SK-N-SH (cell line): ENCODE measurements around the gene CLCNKB. TPM values are rescaled to one million over a fixed set of nuclear protein-coding genes. Genes with fewer than 3 reads are reported as not detected.
A peak's percentile ranks its signal among the peaks of the same experiment; 100 is the strongest.

Experiments used
- CTCF ChIA-PET: fragments of 300-600, 350-600 bp; formaldehyde crosslinking; extraction: SDS; loops from one replicate; lab custom pipeline; 2021; lab: Yijun Ruan, JAX
- POLR2A ChIA-PET: fragments of 350-600 bp; sonication (Branson Sonifier 250); formaldehyde crosslinking; extraction: SDS; loops from one replicate; lab custom pipeline; 2020; ENCODE audit warnings: antibody characterized with exemption, inconsistent platforms; lab: Yijun Ruan, JAX
- DNase-seq: peaks from one replicate; pipeline ENCODE4 v3.0.0; 2012
- H2AFZ ChIP-seq: fragments of 200-600 bp; sonication (generic); 2 replicates; pipeline ENCODE4 v1.8.1; 2016; ENCODE audit warnings: antibody characterized with exemption, mild to moderate bottlenecking, low read depth
- H3F3A ChIP-seq: fragments of 200-600 bp; sonication (generic); replicated peaks from 2 replicates; pipeline ENCODE3; 2016; ENCODE audit warnings: antibody characterized with exemption, mild to moderate bottlenecking; ENCODE audit not compliant: insufficient read depth
- H3K27ac ChIP-seq, 2 experiments: fragments of 200-500 bp in 1 of 2; fragments of 200-600 bp in 1 of 2; sonication (Bioruptor generic) in 1 of 2; sonication (generic), shearing (Covaris generic) in 1 of 2; 2 replicates each; pipeline versions ENCODE4 v1.5.1 to v1.6.1; 2014 to 2016; ENCODE audit warnings: low read depth in 2 of 2, inconsistent platforms in 1 of 2, low read length in 1 of 2, mild to moderate bottlenecking in 1 of 2, mixed read lengths in 1 of 2
- H3K27me3 ChIP-seq: fragments of 200-600 bp; sonication (generic), shearing (Covaris generic); 2 replicates; pipeline ENCODE4 v1.6.1; 2016; ENCODE audit warnings: mixed run types; ENCODE audit not compliant: insufficient read depth
- H3K36me3 ChIP-seq, 2 experiments: fragments of 200-500 bp in 1 of 2; fragments of 200-600 bp in 1 of 2; sonication (Bioruptor generic) in 1 of 2; sonication (generic) in 1 of 2; replicated peaks in 1 of 2; 2 replicates each; pipeline versions ENCODE3 to v1.5.1; 2014 to 2016; ENCODE audit warnings: low read length in 1 of 2, mild to moderate bottlenecking in 1 of 2; ENCODE audit not compliant: insufficient read depth in 2 of 2, control insufficient read depth in 1 of 2
- H3K4me1 ChIP-seq, 2 experiments: fragments of 200-500 bp in 1 of 2; fragments of 200-600 bp in 1 of 2; sonication (Bioruptor generic) in 1 of 2; sonication (generic), shearing (Covaris generic) in 1 of 2; 2 replicates each; pipeline versions ENCODE4 v1.5.1 to v1.6.1; 2014 to 2016; ENCODE audit warnings: low read depth in 1 of 2, low read length in 1 of 2, mixed run types in 1 of 2; ENCODE audit not compliant: insufficient read depth in 2 of 2, control insufficient read depth in 1 of 2
- H3K4me2 ChIP-seq: fragments of 200-600 bp; sonication (generic), shearing (Covaris generic); 2 replicates; pipeline ENCODE4 v1.6.1; 2017; ENCODE audit warnings: mixed run types
- H3K4me3 ChIP-seq, 2 experiments: fragments of 200-500 bp in 1 of 2; fragments of 200-600 bp in 1 of 2; sonication (Bioruptor generic) in 1 of 2; sonication (generic), shearing (Covaris generic) in 1 of 2; 2 replicates each; pipeline versions ENCODE4 v1.5.1 to v1.8.1; 2014 to 2016; ENCODE audit warnings: low read depth in 2 of 2, inconsistent platforms in 1 of 2, low read length in 1 of 2, mild to moderate bottlenecking in 1 of 2, mixed read lengths in 1 of 2, moderate library complexity in 1 of 2
- H3K79me2 ChIP-seq: fragments of 200-600 bp; sonication (generic); 2 replicates; pipeline ENCODE4 v1.8.1; 2017; ENCODE audit warnings: mild to moderate bottlenecking; ENCODE audit not compliant: insufficient read depth
- H3K9ac ChIP-seq: fragments of 200-600 bp; sonication (generic); 2 replicates; pipeline ENCODE4 v1.6.1; 2017; ENCODE audit warnings: mixed run types
- H3K9me2 ChIP-seq: fragments of 200-600 bp; sonication (generic); 2 replicates; pipeline ENCODE4 v1.6.1; 2017; ENCODE audit warnings: mixed run types
- H3K9me3 ChIP-seq: fragments of 200-600 bp; sonication (generic); 2 replicates; pipeline ENCODE4 v1.6.1; 2017; ENCODE audit warnings: mixed run types, mild to moderate bottlenecking, moderate library complexity
- H4K20me1 ChIP-seq: fragments of 200-600 bp; sonication (generic); 2 replicates; pipeline ENCODE4 v1.6.1; 2017; ENCODE audit warnings: mild to moderate bottlenecking, mixed run types; ENCODE audit not compliant: insufficient read depth
- CHD2 ChIP-seq: fragments of 150-350 bp; IDR thresholded peaks from 2 replicates; pipeline ENCODE4 v1.6.1; 2018; ENCODE audit warnings: low read length; ENCODE audit not compliant: partially characterized antibody
- EP300 ChIP-seq, 2 experiments: IDR thresholded peaks; 2 replicates each; pipeline versions ENCODE4 v1.4.0 to v1.6.1; 2012; ENCODE audit warnings: borderline replicate concordance in 1 of 2, low read depth in 1 of 2, low read length in 1 of 2
- EZH2phosphoT487 ChIP-seq: fragments of 200-600 bp; sonication (generic); IDR thresholded peaks from 2 replicates; pipeline ENCODE4 v1.6.1; 2017; ENCODE audit warnings: low read depth, mixed run types, mild to moderate bottlenecking, antibody characterized with exemption, moderate library complexity, borderline replicate concordance
- FOSL2 ChIP-seq: IDR thresholded peaks from 2 replicates; pipeline ENCODE4 v1.4.0; 2012; ENCODE audit warnings: low read depth, mild to moderate bottlenecking, moderate library complexity, borderline replicate concordance
- FOXM1 ChIP-seq: IDR thresholded peaks from 2 replicates; pipeline ENCODE4 v1.4.0; 2012; ENCODE audit warnings: low read depth, mild to moderate bottlenecking
- GATA2 ChIP-seq: sonication (generic); formaldehyde crosslinking; IDR thresholded peaks from 2 replicates; pipeline ENCODE4 v1.5.0; 2020; ENCODE audit warnings: mild to moderate bottlenecking, missing genetic modification reagents
- IRF3 ChIP-seq: fragments of 150-350 bp; IDR thresholded peaks from 2 replicates; pipeline ENCODE4 v1.6.1; 2016; ENCODE audit warnings: mild to moderate bottlenecking, low read depth, low read length
- JUND ChIP-seq: IDR thresholded peaks from 2 replicates; pipeline ENCODE4 v1.4.0; 2012
- MEF2A ChIP-seq: IDR thresholded peaks from 2 replicates; pipeline ENCODE4 v1.4.0; 2012; ENCODE audit warnings: low read depth, borderline replicate concordance
- MXI1 ChIP-seq: IDR thresholded peaks from 2 replicates; pipeline ENCODE4 v1.6.1; 2012; ENCODE audit warnings: mild to moderate bottlenecking, low read depth, low read length, improper control_type of control experiment
- NRF1 ChIP-seq: IDR thresholded peaks from 2 replicates; pipeline ENCODE4 v1.6.1; 2012; ENCODE audit warnings: low read depth, mild to moderate bottlenecking, low read length
- PBX3 ChIP-seq: IDR thresholded peaks from 2 replicates; pipeline ENCODE4; 2012
- POLR2AphosphoS5 ChIP-seq: IDR thresholded peaks from 2 replicates; pipeline ENCODE4 v1.6.1; 2012; ENCODE audit warnings: low read depth, low read length
- RAD21 ChIP-seq: IDR thresholded peaks from 2 replicates; pipeline ENCODE4 v1.6.1; 2012; ENCODE audit warnings: mild to moderate bottlenecking, low read length
- RCOR1 ChIP-seq: fragments of 150-350 bp; IDR thresholded peaks from 2 replicates; pipeline ENCODE4 v1.6.1; 2017; ENCODE audit warnings: antibody characterized with exemption, low read length
- RFX5 ChIP-seq: IDR thresholded peaks from 2 replicates; pipeline ENCODE4 v1.6.1; 2012; ENCODE audit warnings: mild to moderate bottlenecking, improper control_type of control experiment, low read length
- RXRA ChIP-seq: IDR thresholded peaks from 2 replicates; pipeline ENCODE4 v1.4.0; 2012; ENCODE audit warnings: low read depth, mild to moderate bottlenecking, borderline replicate concordance
- SIN3A ChIP-seq: IDR thresholded peaks from 2 replicates; pipeline ENCODE4 v1.6.1; 2012; ENCODE audit warnings: low read depth, mild to moderate bottlenecking, low read length, moderate library complexity, borderline replicate concordance
- SMC3 ChIP-seq: IDR thresholded peaks from 2 replicates; pipeline ENCODE4 v1.6.1; 2012; ENCODE audit warnings: low read depth, low read length, improper control_type of control experiment
- TAF1 ChIP-seq: IDR thresholded peaks from 2 replicates; pipeline ENCODE4 v1.6.1; 2012; ENCODE audit warnings: low read depth, mild to moderate bottlenecking, low read length, moderate library complexity, borderline replicate concordance
- TCF12 ChIP-seq: IDR thresholded peaks from 2 replicates; pipeline ENCODE4 v1.4.0; 2012
- TEAD4 ChIP-seq: IDR thresholded peaks from 2 replicates; pipeline ENCODE4 v1.4.0; 2012; ENCODE audit warnings: mild to moderate bottlenecking, borderline replicate concordance; ENCODE audit not compliant: insufficient read depth
- USF1 ChIP-seq: IDR thresholded peaks from 2 replicates; pipeline ENCODE4 v1.4.0; 2012; ENCODE audit warnings: low read depth, borderline replicate concordance
- USF2 ChIP-seq: fragments of 150-350 bp; IDR thresholded peaks from 2 replicates; pipeline ENCODE4 v1.6.1; 2017; ENCODE audit warnings: antibody characterized with exemption, low read length, low read depth, borderline replicate concordance
- YY1 ChIP-seq: IDR thresholded peaks from 2 replicates; pipeline ENCODE4 v1.4.0; 2012; ENCODE audit warnings: low read depth, mild to moderate bottlenecking
- ZBTB33 ChIP-seq: IDR thresholded peaks from 2 replicates; pipeline ENCODE4 v1.4.0; 2012; ENCODE audit warnings: low read depth, borderline replicate concordance
- WGBS: methylation state at CpG from one replicate; pipeline ENCODE4 v1.1.6; 2017; ENCODE audit warnings: low lambda C conversion rate; 5-methylcytosine and 5-hydroxymethylcytosine counted together
- polyA plus RNA-seq, 3 experiments: library from polyadenylated mRNA; depleted of rRNA; stranded (reverse); fragments of >200 nt; gene quantifications; 2 replicates each; pipeline ENCODE4 v1.2.3, GENCODE V29; 2012

Gene CLCNKB
- polyA plus RNA-seq, 1 of the 3 experiments (the other 2 are of a cell fraction), result 0.41 TPM

- TF ChIP-seq ZBTB33 (no peak), POLR2AphosphoS5 (no peak), IRF3 (no peak), SMC3 (no peak), MEF2A (no peak), RFX5 (no peak), GATA2 (CRISPR knock-in tag) (no peak)
These were observed 12.0 kb upstream of the CLCNKB start (continued) for GRCh38 chr1:16031551-16031950.

GRCh38 chr1:16032388-16033102 lies 11.0 kb upstream of the CLCNKB start:
- WGBS, result 51% methylated on average over 8 of the region's 18 CpGs
- Histone ChIP-seq H3K9me2 (no peaks in the 10 kb centered on the region), H3K36me3 (no peaks in the 10 kb centered on the region), H3K4me1 (peaks cover 0 to 4% of the 10 kb centered on the region in 2 experiments; a peak in 1 of 4 replicates), H3K79me2 (no peaks in the 10 kb centered on the region), H2AFZ (no peak overlapping the region), H4K20me1 (no peaks in the 10 kb centered on the region), H3K4me2 (no peak overlapping the region), H3K27me3 (no peaks in the 10 kb centered on the region), H3K27ac (no peak overlapping the region), H3F3A (no peaks in the 10 kb centered on the region), H3K9me3 (no peaks in the 10 kb centered on the region), H3K4me3 (no peak overlapping the region; a peak in 1 of 4 replicates), H3K9ac (no peak overlapping the region)
- peak; percentile 97 for DNase-seq
- ChIA-PET POLR2A (no interaction called here), CTCF (interaction anchor here (0.6 to 5.8 kb wide), 11 partner anchors 11 to 240 kb away, joined by 3 to 44 read pairs (median 5); partner anchors contain the start of genes CLCNKA and HSPB7)
- no peak for TF ChIP-seq RCOR1
- TF ChIP-seq SIN3A, result no peak
- no peak for TF ChIP-seq MXI1
- no peak for TF ChIP-seq YY1
- no peak for TF ChIP-seq RFX5
- TF ChIP-seq FOXM1, result no peak
- no peak for TF ChIP-seq NRF1
- TF ChIP-seq EZH2phosphoT487, result no peak
- TF ChIP-seq PBX3, result no peak
- TF ChIP-seq USF1, result no peak
- no peak for TF ChIP-seq EP300 (IDR thresholded peaks at IDR 0.05; ENCODE audit: borderline replicate concordance in 1 of 2, low read depth in 1 of 2, low read length in 1 of 2)
- no peak for TF ChIP-seq RXRA
- no peak for TF ChIP-seq USF2
- peak; percentile 92 for TF ChIP-seq RAD21
- peak; percentile 33 for TF ChIP-seq CHD2
- TF ChIP-seq TEAD4, result no peak
- TF ChIP-seq TAF1, result no peak
- no peak for TF ChIP-seq TCF12
- TF ChIP-seq FOSL2, result no peak
- TF ChIP-seq JUND, result no peak
